NOMO-1 treated with dmso at 0.1 percent for 144 hours (cell line): ENCODE data around the gene LTV1.

ENCODE experiments used
- DNase-seq: peaks from one replicate; lab custom pipeline; 2025; ENCODE audit not compliant: unreplicated experiment; lab: John Stamatoyannopoulos, UW

LTV1 gene

DNA sequence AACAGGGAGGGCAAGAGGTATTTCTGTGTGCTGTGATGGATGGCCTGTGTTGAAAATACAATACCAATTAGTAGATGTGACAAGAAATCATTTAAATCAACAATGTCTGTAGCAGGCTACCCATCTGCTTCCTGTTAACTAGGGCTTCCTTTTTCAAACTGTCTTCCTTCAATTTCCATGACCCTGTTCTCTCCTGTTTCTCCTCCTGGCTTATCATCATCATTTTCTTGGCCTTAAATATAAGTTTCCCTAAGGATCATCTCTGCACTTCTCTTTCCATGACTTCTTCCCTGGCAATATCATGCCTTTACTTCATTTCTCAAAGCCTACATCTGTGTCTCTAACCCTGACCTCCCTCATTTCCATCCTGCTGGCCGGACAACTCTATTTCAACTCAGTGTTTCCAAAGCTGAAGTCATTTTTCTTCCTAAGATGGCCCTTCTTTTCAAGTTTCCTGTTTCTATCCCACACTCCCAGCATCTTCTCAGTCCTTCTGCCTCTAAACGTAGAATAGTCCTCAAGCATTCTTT lies 39.3 kb downstream of the LTV1 start:
- DNase-seq, result no peak

DNA sequence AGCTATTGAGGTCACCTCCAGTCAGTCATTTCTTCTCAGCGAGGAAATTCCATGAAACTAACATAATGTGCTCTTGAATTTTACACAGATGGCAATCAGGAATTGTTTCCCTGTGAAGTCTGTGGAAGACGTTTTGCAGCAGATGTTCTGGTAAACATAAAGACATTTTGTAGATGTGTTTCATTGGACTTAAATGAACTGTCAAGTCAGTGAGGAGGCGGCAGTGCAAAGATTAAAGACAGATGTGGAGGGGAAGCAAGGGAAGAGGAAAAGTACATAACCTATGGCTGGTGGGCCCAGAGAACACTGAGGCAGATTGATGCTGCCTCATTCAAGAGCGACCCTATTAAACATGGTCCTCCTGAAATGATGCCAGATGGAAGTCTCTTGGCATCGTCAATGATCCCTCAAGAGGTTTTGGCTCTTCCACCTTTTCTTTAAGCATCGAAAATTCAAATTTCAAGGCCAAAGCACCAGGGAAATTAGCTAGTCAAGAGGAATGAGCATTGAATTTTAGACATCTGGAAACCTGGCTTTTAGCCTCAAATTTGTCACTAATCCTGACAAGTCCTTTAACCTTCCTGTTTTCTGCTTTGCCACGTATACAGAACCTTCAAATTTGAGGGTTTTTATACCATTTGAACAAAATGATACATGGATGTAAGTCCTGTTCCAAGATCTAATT lies 41.2 kb downstream of the LTV1 start:
- no peak for DNase-seq

GRCh38 chr6:143885116-143885515 lies 42.0 kb downstream of the LTV1 start:
- no peak for DNase-seq

DNA sequence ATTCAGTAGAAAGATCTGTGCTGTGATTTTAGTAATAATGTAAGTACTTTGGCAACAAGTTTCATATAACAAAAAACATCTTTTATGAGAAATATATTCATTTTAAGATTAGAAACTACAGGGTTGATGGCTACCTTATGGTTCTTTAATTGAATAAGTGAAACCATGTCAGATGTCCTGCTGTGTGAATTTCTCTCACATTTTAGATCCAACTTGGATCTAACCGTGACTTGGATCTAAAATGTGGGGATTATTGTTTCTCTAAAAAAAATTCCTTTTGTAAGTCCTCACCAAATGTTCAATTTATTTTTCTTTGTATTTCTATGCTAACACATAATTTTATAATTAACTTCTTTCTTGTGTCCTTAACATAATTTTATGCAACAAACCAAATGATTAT lies 51.5 kb downstream of the LTV1 start:
- DNase-seq, result no peak

GRCh38 chr6:143896126-143896860 lies 53.2 kb downstream of the LTV1 start:
- no peak for DNase-seq

- DNase-seq, result no peak
These were observed 57.2 kb downstream of the LTV1 start for GRCh38 chr6:143900358-143900757.

DNA sequence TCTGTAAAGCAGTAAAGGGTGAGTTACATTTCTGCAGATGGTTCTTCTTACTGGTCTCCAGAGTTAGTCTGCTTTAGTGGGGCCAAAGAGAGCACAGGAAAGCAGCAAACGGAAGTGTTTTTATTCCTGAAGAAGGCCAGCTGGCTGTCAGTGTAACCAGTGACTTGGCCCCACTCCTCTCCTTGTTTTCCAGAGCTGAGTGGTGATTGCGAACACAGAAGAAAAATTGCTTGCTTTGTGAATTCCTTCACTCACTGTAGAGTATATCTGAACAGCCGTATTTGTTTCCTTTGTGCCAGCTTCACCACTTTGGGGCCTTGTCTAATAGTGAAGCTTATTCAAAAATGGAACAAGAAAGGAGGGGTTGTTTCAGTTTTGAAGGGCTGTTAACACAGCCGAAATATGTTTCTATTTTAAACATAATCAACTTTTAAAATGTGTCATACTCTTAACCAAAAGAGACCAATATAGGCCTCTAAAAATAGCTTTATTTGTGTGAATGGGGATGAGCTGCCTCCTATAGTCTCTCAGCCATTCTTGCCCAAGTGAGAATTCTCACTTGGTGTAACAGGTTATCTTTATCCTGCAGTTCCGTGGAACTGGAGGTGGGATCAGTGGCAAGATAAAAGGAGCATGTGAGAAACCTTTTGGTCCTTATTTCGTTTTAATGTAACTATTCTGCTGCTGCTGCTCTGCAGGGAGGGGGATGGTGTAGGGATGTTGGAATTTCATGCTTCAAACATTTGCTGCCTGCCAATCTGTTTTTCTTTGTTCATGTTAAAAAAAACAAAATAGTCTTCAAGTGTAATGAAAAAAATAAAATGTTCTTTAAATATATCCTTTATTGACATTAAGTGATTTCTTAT lies 59.0 kb downstream of the LTV1 start:
- no peak for DNase-seq

- DNase-seq, result no peak
These were observed 59.7 kb downstream of the LTV1 start for GRCh38 chr6:143902827-143903226.

GRCh38 chr6:143911028-143911427 lies 67.9 kb downstream of the LTV1 start:
- no peak for DNase-seq

DNA sequence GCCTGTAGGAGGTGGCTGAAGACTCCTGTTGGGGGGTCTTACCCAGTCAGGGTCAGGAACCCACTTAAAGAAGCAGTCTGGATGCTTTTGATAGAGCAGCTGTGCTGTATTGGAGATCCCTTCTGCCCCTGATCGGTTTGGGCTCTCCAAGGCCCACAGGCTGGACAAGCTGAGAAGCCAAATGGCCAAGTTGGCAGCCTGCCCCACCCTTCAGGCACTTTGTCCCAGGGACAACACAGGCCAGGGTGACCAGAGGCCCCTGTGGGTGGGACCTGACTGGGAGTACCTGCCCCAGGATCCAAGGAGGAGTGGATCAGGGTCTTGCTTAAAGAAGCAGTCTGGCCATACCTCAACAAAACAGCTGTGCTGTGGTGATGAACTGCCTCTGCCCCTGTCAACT lies 69.5 kb downstream of the LTV1 start:
- DNase-seq, result no peak
